GM12873 (cell line): ENCODE results near the gene PLCB1.

Experiments
- CTCF ChIP-seq: IDR thresholded peaks from 2 replicates; pipeline ENCODE4 v1.5.1; 2012; ENCODE audit warnings: low read depth, mild to moderate bottlenecking, moderate library complexity, low read length, control low read depth; ENCODE audit not compliant: insufficient read depth; ENCODE audit errors: missing control alignments

Gene PLCB1

GRCh38 chr20:8317448-8317847 lies 185.4 kb downstream of the PLCB1 start:
- TF ChIP-seq CTCF = no peak

DNA sequence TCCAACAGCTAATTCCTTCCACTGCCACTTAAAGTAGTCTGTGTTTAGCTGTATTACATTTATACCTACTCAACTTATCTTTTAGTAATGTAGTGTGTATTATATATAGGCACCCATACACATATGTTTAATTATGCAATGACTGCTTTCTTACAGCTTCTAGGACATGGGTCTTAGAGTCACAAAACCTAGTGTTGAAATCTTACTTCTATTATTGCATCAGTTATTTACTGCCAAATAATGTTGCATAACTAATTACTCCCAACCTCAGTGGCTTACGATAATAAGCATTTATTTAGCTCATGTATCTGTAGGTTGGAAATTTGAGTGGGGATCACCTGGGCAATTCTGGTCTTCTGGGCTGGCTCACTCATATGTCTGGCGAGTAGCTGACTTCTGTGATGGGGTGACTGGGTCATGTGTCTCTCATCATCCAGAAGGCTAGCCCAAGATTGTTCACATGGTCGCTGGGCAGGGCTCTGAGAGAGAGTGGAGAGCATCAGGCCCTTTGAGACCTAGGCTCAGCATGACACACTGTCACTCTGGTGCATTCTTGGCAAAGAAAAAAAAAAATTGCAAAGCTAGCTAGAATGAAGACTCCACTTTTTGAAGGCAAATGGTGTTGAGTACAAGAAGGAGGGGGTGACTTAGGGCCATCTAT lies 187.0 kb downstream of the PLCB1 start:
- no peak for TF ChIP-seq CTCF

- TF ChIP-seq CTCF = no peak
Measured at GRCh38 chr20:8320306-8320705, 188.2 kb downstream of the PLCB1 start.

DNA sequence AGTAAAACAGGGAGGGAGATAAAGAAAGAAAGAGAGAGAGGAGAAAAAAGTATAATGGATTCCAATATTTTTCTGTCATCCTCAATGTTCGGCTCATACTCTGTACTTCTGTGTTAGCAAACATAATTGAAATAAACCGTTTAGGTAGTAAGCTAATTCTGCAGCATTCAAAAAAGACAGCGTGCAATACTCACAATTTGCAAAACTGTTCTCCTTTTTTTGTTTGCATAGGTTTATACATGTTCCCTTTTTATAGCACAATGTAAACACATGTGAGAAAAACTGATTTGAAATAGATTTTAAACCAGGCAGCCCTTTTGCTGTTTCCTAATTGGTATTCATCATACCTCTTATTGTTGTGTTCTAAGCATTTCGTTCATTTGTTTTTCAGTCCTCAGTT lies 188.9 kb downstream of the PLCB1 start:
- no peak for TF ChIP-seq CTCF

DNA sequence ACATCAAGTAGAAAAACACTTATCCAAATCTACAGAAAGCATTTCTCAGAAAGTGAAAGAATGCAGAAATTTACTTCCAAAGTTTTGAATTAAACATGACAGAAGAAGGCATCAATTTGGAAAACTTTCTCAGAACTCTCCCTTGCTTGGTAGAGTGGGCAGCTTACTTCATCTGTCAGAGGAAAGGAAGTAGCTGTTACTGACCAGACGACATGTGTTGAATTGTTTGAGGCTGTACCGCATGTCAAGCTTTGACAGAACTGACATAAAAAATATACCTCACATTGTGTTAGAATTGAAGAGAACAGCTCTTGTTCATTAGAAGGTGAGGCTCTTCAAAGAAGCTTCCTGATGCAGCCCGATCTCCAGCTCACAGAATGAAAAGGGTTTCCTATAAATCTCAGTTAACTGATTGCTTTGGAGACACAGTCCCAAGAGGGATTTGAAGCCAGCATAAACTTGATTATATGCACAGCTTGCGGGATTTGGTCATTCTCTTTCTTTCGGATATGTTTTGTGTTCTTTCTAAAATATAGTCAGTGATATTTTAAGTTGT lies 190.7 kb downstream of the PLCB1 start:
- TF ChIP-seq CTCF = no peak

- no peak for TF ChIP-seq CTCF
Measured at GRCh38 chr20:8326191-8326590, 194.1 kb downstream of the PLCB1 start.

DNA sequence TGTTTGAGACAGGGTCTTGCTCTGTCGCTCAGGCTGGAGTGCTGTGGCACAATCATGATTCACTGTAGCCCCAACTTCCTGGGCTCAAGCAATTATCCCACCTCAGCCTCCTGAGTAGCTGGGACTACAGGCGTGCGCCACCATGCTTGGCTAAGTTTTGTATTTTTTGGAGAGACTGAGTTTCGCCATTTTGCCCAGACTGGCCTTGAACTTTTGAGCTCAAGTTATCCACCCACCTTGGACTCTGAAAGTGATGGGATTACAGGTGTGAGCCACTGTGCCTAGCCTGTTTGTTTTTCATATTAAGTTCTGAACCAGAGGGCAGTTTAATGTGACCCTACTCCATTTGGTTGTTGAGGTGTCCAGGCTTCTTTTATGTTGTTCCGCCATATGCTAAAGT lies 194.8 kb downstream of the PLCB1 start:
- TF ChIP-seq CTCF = no peak
